ENCODE measurements around the gene INPP5A. TPM values are rescaled to one million over a fixed set of nuclear protein-coding genes. Genes with fewer than 3 reads are reported as not detected.
"Not testable (repeated sequence)": the region's sequence is repeated elsewhere in the genome, so short reads cannot be mapped to it uniquely, and the experiment has no call there.

Gene INPP5A
- total RNA-seq, 1 donor from 2014 or later = 14.2 TPM

DNA sequence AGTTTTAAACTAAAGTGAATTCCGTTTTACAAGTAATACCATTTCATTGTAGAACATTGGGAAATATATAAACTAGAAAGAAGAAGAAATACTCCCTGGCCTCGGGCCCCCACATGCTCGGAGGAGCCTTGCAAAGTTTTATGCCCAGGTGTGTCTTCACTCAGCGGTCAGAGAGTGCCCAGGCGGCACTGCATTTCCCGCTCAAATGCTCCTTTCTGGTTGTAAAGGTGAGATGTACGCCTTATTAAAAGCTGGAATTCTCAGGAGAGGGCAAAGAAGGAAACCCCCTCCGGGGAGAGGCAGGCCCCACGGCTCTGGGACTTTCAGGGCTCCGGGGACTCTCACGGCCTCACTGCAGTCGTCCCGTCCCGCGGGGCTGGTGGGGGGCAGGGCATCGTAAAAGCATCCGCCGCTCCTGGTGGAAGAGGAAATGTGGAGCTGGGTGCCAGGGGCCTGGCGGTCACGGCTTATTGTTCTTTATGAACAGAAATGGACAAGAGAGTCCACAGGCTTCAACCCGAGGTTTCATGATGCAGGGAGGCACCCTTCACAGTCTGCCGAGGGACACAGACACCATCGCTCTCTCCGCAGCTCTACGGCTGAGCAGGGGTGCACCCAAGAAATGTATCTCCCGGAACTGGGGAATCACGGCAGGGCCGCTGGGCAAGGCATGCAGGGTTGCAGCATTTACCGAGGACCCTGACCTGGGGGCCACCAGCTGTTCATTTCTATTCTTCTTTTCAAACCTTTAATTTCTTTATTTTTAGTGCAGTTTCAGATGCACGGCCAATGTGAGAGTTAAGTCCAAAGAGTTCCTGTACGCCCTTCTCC is 47.7 kb upstream of the INPP5A start:
- no peaks in the 10 kb centered on the region for H3F3A ChIP-seq (ENCODE audit: low read depth)
- no peak overlapping the region for H3K4me2 ChIP-seq
- no peak for DNase-seq (ENCODE audit: low spot score)
- no peak overlapping the region for H2AFZ ChIP-seq (replicated peaks)
- Mint-ChIP-seq H3K4me3 (no peak overlapping the region), H3K9me3 (peaks cover 3% of the 10 kb centered on the region), H3K27me3 (ENCODE audit: insufficient read depth, low read depth) (peaks cover 14% of the 10 kb centered on the region), H3K36me3 (no peaks in the 10 kb centered on the region), H3K4me1 (peaks cover 15% of the 10 kb centered on the region), H3K27ac (no peak overlapping the region)
- TF ChIP-seq, protein P1, sequence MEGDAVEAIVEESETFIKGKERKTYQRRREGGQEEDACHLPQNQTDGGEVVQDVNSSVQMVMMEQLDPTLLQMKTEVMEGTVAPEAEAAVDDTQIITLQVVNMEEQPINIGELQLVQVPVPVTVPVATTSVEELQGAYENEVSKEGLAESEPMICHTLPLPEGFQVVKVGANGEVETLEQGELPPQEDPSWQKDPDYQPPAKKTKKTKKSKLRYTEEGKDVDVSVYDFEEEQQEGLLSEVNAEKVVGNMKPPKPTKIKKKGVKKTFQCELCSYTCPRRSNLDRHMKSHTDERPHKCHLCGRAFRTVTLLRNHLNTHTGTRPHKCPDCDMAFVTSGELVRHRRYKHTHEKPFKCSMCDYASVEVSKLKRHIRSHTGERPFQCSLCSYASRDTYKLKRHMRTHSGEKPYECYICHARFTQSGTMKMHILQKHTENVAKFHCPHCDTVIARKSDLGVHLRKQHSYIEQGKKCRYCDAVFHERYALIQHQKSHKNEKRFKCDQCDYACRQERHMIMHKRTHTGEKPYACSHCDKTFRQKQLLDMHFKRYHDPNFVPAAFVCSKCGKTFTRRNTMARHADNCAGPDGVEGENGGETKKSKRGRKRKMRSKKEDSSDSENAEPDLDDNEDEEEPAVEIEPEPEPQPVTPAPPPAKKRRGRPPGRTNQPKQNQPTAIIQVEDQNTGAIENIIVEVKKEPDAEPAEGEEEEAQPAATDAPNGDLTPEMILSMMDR (IDR thresholded peaks at IDR 0.05) = no peak
- TF ChIP-seq EZH2 (IDR thresholded peaks at IDR 0.05) (no peak), EZH2phosphoT487 (IDR thresholded peaks at IDR 0.05) (no peak)
- no peaks in the 10 kb centered on the region for H4K20me1 ChIP-seq (ENCODE audit: low read depth)
- H3K79me2 ChIP-seq (ENCODE audit: low read depth) = no peaks in the 10 kb centered on the region
- H3K27me3 ChIP-seq = no peaks in the 10 kb centered on the region
- H3K27ac ChIP-seq = no peak overlapping the region
- H3K4me3 ChIP-seq = no peak overlapping the region
- H3K9me3 ChIP-seq (ENCODE audit: low read depth) = no peaks in the 10 kb centered on the region
- H3K36me3 ChIP-seq = no peaks in the 10 kb centered on the region
- no peak overlapping the region for H3K9ac ChIP-seq
- H3K4me1 ChIP-seq = no peaks in the 10 kb centered on the region

DNA sequence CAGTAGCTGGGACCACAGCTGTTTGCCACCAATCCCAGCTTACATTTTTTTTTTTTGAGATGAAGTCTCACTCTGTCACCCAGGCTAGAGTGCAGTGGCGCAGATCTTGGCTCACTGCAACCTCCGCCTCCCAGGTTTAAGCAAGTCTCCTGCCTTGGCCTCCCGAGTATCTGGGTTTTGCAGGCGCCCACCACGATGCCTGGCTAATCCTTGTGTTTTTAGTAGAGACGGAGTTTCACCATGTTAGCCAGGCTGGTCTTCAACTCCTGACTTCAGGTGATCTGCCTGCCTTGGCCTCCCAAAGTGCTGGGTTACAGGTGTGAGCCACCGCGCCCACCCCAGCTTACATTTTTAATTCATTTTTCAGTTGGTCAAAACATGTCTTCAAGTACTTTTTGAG is 46.1 kb upstream of the INPP5A start:
- not testable (repeated sequence) for H3K9me3 ChIP-seq (ENCODE audit: low read depth); H3F3A ChIP-seq (ENCODE audit: low read depth); H3K4me1 ChIP-seq; H3K4me2 ChIP-seq; DNase-seq (ENCODE audit: low spot score); H3K36me3 ChIP-seq; H3K27ac Mint-ChIP-seq; H3K9me3 Mint-ChIP-seq; H3K36me3 Mint-ChIP-seq; H4K20me1 ChIP-seq (ENCODE audit: low read depth); H3K79me2 ChIP-seq (ENCODE audit: low read depth); H3K4me3 ChIP-seq; H3K9ac ChIP-seq; H3K27ac ChIP-seq; H3K27me3 ChIP-seq; H3K4me3 Mint-ChIP-seq; H2AFZ ChIP-seq (replicated peaks)
- Mint-ChIP-seq H3K27me3 (ENCODE audit: insufficient read depth, low read depth) (peaks cover 14% of the 10 kb centered on the region), H3K4me1 (peaks cover 21% of the 10 kb centered on the region)

DNA sequence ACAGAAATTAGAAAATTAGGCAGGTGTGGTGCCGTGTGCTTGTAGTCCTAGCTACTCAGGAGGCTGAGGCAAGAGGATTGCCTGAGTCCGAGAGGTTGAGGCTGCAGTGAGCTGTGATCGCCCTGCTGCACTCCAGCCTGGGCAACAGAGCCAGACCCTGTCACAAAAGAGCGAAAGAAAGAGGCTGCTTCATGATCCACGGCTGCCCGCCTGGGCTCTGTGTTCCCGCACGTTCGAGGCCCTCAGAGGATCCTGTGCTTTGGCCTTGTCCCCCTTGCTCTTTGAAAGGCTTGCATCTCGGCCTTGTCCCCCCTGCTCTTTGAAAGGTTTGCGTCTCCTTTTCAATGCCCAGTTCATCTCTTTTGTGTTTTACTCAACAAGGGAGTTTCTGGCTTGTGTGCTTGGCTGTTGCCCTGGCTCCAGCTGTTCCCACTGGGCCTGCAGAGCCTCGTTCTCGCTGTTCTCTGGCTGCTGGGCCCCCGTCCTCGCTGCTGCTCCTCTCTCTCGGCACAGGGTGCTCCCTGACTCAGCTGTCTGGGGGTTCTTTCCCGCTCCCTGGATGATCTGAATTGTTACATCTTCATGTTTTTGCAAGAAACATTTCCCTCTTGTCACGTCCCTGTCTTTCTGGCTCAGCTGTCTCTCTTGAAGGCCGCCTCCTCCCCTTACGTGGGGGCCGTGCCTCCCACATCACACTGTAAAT is 45.1 kb upstream of the INPP5A start:
- Mint-ChIP-seq H3K4me3 (no peak overlapping the region), H3K9me3 (peaks cover 3% of the 10 kb centered on the region), H3K27ac (peak overlapping the region; percentile 54), H3K27me3 (ENCODE audit: insufficient read depth, low read depth) (peaks cover 10% of the 10 kb centered on the region), H3K36me3 (no peaks in the 10 kb centered on the region), H3K4me1 (peaks cover 21% of the 10 kb centered on the region)
- H3K9ac ChIP-seq = no peak overlapping the region
- no peaks in the 10 kb centered on the region for H3K79me2 ChIP-seq (ENCODE audit: low read depth)
- H3K4me1 ChIP-seq = no peaks in the 10 kb centered on the region
- H3K36me3 ChIP-seq = no peaks in the 10 kb centered on the region
- no peak overlapping the region for H3K4me2 ChIP-seq
- no peaks in the 10 kb centered on the region for H3K9me3 ChIP-seq (ENCODE audit: low read depth)
- peak; percentile 24 for DNase-seq (ENCODE audit: low spot score)
- no peak overlapping the region for H3K27ac ChIP-seq
- H2AFZ ChIP-seq (replicated peaks) = no peak overlapping the region
- no peaks in the 10 kb centered on the region for H3K27me3 ChIP-seq
- H3F3A ChIP-seq (ENCODE audit: low read depth) = no peaks in the 10 kb centered on the region
- TF ChIP-seq EZH2phosphoT487 (IDR thresholded peaks at IDR 0.05) = no peak
- TF ChIP-seq, protein P1 (IDR thresholded peaks at IDR 0.05) = no peak
- H4K20me1 ChIP-seq (ENCODE audit: low read depth) = no peaks in the 10 kb centered on the region
- no peak overlapping the region for H3K4me3 ChIP-seq
